Measurements from ENCODE around the gene RBFOX1. TPM values are rescaled to one million over a fixed set of nuclear protein-coding genes. Genes with fewer than 3 reads are reported as not detected.
A peak's percentile ranks its signal among the peaks of the same experiment; 100 is the strongest.

Gene RBFOX1
- total and polyA plus RNA-seq, 10 of the 15 experiments (the other 5 are each of a cell fraction or from before 2014, with no cell fraction given) = 0.87 TPM; not detected in 9

- Histone ChIP-seq H3K27ac (ENCODE audit: control insufficient read depth, insufficient read depth) (no peak overlapping the region), H3K9ac (ENCODE audit: control insufficient read depth, insufficient read depth, low read length) (no peak overlapping the region), H2AFZ (ENCODE audit: control insufficient read depth, low read depth, low read length) (no peak overlapping the region), H4K20me1 (ENCODE audit: control insufficient read depth, insufficient read depth) (no peaks in the 10 kb centered on the region), H3K4me3 (no peak overlapping the region), H3K4me2 (ENCODE audit: control insufficient read depth, insufficient read depth) (no peak overlapping the region), H3K79me2 (ENCODE audit: control insufficient read depth, insufficient read depth, low read length) (no peaks in the 10 kb centered on the region), H3K9me3 (replicated peaks; ENCODE audit: control insufficient read depth, insufficient read depth, low read length) (no peaks in the 10 kb centered on the region), H3K36me3 (ENCODE audit: control insufficient read depth in 2 of 2, insufficient read depth in 2 of 2, low read length in 1 of 2) (no peaks in the 10 kb centered on the region), H3K27me3 (replicated peaks in 1 of 2; ENCODE audit: control insufficient read depth in 2 of 2, insufficient read depth in 2 of 2, low read length in 1 of 2) (no peaks in the 10 kb centered on the region), H3K4me1 (ENCODE audit: control insufficient read depth, insufficient read depth, low read length) (no peaks in the 10 kb centered on the region)
- FAIRE-seq (no peak), ATAC-seq (no peak), DNase-seq (ENCODE audit: low read depth, low spot score) (no peak)
- CTCF ChIA-PET = no interaction called here
- in situ Hi-C loops (cut with MboI) (no loop called here), intact Hi-C loops (cut with micrococcal nuclease; ENCODE audit: unreplicated experiment) (no loop called here)
- WGBS (ENCODE audit: insufficient coverage, insufficient replicate concordance, low lambda C conversion rate, missing lambda C conversion rate) = 3% methylated on average over 3 of the region's 3 CpGs
- POLR2A ChIA-PET = no interaction called here
- BruUV-seq (replicated peaks) = no TSS peak
- SMC1A ChIA-PET (ENCODE audit: uncharacterized antibody, unreplicated experiment) = no interaction called here
- RAD21 ChIA-PET (ENCODE audit: unreplicated experiment) = no interaction called here
- TF ChIP-seq IKZF2 (IDR thresholded peaks at IDR 0.05) (no peak), IRF5 (IDR thresholded peaks at IDR 0.05; ENCODE audit: borderline replicate concordance) (0 out of 2 replicates have a peak, but pooled peaks have one; percentile 23), GABPA (IDR thresholded peaks at IDR 0.05; ENCODE audit: low read depth) (no peak), E4F1 (IDR thresholded peaks at IDR 0.05; ENCODE audit: borderline replicate concordance, partially characterized antibody) (peak; percentile 47), DPF2 (IDR thresholded peaks at IDR 0.05) (no peak)
These were observed 137.7 kb downstream of the RBFOX1 start for GRCh38 chr16:7470344-7470743.

Data from GM12878 (cell line).